ENCODE measurements around the gene KLHDC8B. TPM values are rescaled to one million over a fixed set of nuclear protein-coding genes. Genes with fewer than 3 reads are reported as not detected.
"Not testable (repeated sequence)": the region's sequence is repeated elsewhere in the genome, so short reads cannot be mapped to it uniquely, and the experiment has no call there.

The KLHDC8B gene
- total and polyA plus RNA-seq, 9 of the 15 experiments (the other 6 are each of a cell fraction or from before 2014, with no cell fraction given), result 6.9 to 34.8 (median 25.2) TPM

GRCh38 chr3:49218471-49218989 is 47.1 kb downstream of the KLHDC8B start:
- peak; percentile 77 for FAIRE-seq
- WGBS (ENCODE audit: insufficient coverage, low coverage, missing lambda C conversion rate), result 10% methylated on average over 6 of the region's 6 CpGs
- intact Hi-C loops (cut with micrococcal nuclease), result loop anchor here (1.0 kb wide), 1 partner anchor 20 kb away; no protein-coding TSS in a partner anchor
- H3K4me1 ChIP-seq (replicated peaks in 1 of 2; ENCODE audit: control insufficient read depth in 2 of 2, insufficient read depth in 2 of 2, low read length in 2 of 2); H3K9me3 ChIP-seq (replicated peaks; ENCODE audit: control insufficient read depth, insufficient read depth, low read depth, low read length); in situ Hi-C loops (cut with MboI); H3K79me2 ChIP-seq (ENCODE audit: control insufficient read depth, insufficient read depth, low read length); H3K4me3 ChIP-seq; H3K36me3 ChIP-seq (ENCODE audit: control insufficient read depth, insufficient read depth, low read length); H4K20me1 ChIP-seq (replicated peaks; ENCODE audit: control insufficient read depth, insufficient read depth, low read length); BruUV-seq (replicated peaks); H3K9me1 ChIP-seq (ENCODE audit: control insufficient read depth, insufficient read depth, low read length); H3K27me3 ChIP-seq (ENCODE audit: control insufficient read depth in 2 of 2, insufficient read depth in 2 of 2, low read length in 2 of 2); H3K9ac ChIP-seq (ENCODE audit: insufficient read depth in 1 of 2, low read depth in 2 of 2, low read length in 2 of 2); TF ChIP-seq TOE1 (CRISPR knock-in tag; IDR thresholded peaks at IDR 0.05; ENCODE audit: borderline replicate concordance, low read depth); TEAD4 (CRISPR knock-in tag; IDR thresholded peaks at IDR 0.05; ENCODE audit: borderline replicate concordance); NR2C2 (CRISPR knock-in tag; IDR thresholded peaks at IDR 0.05): not testable (repeated sequence)
- ChIA-PET POLR2A (interaction anchor here (1.1 kb wide), 1 partner anchor 10 kb away, joined by 3 read pairs; no protein-coding TSS in a partner anchor), CTCF (ENCODE audit: low intra/inter-chr PET ratio) (interaction anchor here (0.6 kb wide), 1 partner anchor 838 kb away, joined by 3 read pairs; no protein-coding TSS in a partner anchor)
- peak in 3 of 4 experiments; percentile 6 to 86 (median 17) for DNase-seq (ENCODE audit: extremely low read depth in 1 of 4, low spot score in 3 of 4)
- peak; percentile 83 for ATAC-seq
- Histone ChIP-seq H3K4me2 (ENCODE audit: insufficient read depth, low read length) (peak overlapping the region; percentile 21; the same call in 1 of the 2 replicates), H3K27ac (ENCODE audit: extremely low read depth, low read depth, low read length) (peak overlapping the region; percentile 58; the same call in 2 of the 3 replicates), H2AFZ (ENCODE audit: low read depth, low read length) (peak overlapping the region; percentile 74)
- TF ChIP-seq, protein P1, sequence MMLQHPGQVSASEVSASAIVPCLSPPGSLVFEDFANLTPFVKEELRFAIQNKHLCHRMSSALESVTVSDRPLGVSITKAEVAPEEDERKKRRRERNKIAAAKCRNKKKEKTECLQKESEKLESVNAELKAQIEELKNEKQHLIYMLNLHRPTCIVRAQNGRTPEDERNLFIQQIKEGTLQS (IDR thresholded peaks at IDR 0.05), result peak; percentile 71
- TF ChIP-seq, protein P1 (CRISPR knock-in tag; conservative IDR thresholded peaks at IDR 0.05), result not testable (repeated sequence)
- TF ChIP-seq JUND (IDR thresholded peaks at IDR 0.05; ENCODE audit: borderline replicate concordance, low read depth, low read length) (peak; percentile 57; the same call in 1 of the 2 replicates), JUND (tag; IDR thresholded peaks at IDR 0.05; ENCODE audit: borderline replicate concordance, low read depth, low read length) (0 out of 3 replicates have a peak, but pooled peaks have one; percentile 36), ARID1B (IDR thresholded peaks at IDR 0.05) (peak; percentile 80), SMARCA4 (IDR thresholded peaks at IDR 0.05) (peak; percentile 78), CTBP1 (IDR thresholded peaks at IDR 0.05; ENCODE audit: borderline replicate concordance) (peak; percentile 54; the same call in 1 of the 2 replicates), DPF2 (IDR thresholded peaks at IDR 0.05) (peak; percentile 89), TOE1 (IDR thresholded peaks at IDR 0.05; ENCODE audit: borderline replicate concordance) (peak; percentile 36; the same call in 1 of the 2 replicates), TRIM28 (IDR thresholded peaks at IDR 0.05) (peak; percentile 62; the same call in 1 of the 2 replicates), MAFK (IDR thresholded peaks at IDR 0.05; ENCODE audit: low read length) (peak; percentile 93), RCOR1 (IDR thresholded peaks at IDR 0.05; ENCODE audit: borderline replicate concordance in 1 of 2, low read depth in 2 of 2, low read length in 2 of 2) (peak in 1 of 2 experiments; percentile 18; a peak in 1 of 4 replicates), L3MBTL2 (IDR thresholded peaks at IDR 0.05) (peak; percentile 62), TEAD4 (IDR thresholded peaks at IDR 0.05; ENCODE audit: low read length) (peak; percentile 29; the same call in 1 of the 2 replicates), NR2C2 (tag; IDR thresholded peaks at IDR 0.05) (0 out of 2 replicates have a peak, but pooled peaks have one; percentile 21), CBX5 (IDR thresholded peaks at IDR 0.05; ENCODE audit: borderline replicate concordance, low read depth) (0 out of 2 replicates have a peak, but pooled peaks have one; percentile 46), FOSL1 (tag; conservative IDR thresholded peaks at IDR 0.05) (peak; percentile 53), SMARCE1 (IDR thresholded peaks at IDR 0.05) (peak; percentile 63; the same call in 1 of the 2 replicates)
- TF ChIP-seq, protein P2, sequence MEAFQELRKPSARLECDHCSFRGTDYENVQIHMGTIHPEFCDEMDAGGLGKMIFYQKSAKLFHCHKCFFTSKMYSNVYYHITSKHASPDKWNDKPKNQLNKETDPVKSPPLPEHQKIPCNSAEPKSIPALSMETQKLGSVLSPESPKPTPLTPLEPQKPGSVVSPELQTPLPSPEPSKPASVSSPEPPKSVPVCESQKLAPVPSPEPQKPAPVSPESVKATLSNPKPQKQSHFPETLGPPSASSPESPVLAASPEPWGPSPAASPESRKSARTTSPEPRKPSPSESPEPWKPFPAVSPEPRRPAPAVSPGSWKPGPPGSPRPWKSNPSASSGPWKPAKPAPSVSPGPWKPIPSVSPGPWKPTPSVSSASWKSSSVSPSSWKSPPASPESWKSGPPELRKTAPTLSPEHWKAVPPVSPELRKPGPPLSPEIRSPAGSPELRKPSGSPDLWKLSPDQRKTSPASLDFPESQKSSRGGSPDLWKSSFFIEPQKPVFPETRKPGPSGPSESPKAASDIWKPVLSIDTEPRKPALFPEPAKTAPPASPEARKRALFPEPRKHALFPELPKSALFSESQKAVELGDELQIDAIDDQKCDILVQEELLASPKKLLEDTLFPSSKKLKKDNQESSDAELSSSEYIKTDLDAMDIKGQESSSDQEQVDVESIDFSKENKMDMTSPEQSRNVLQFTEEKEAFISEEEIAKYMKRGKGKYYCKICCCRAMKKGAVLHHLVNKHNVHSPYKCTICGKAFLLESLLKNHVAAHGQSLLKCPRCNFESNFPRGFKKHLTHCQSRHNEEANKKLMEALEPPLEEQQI (IDR thresholded peaks at IDR 0.05), result peak; percentile 50; the same call in 1 of the 2 replicates

Data from K562 (cell line).